Measurements from ENCODE around the gene RAB11FIP5. TPM values are rescaled to one million over a fixed set of nuclear protein-coding genes. Genes with fewer than 3 reads are reported as not detected.

The RAB11FIP5 gene
- total and polyA plus RNA-seq, 9 of the 15 experiments (the other 6 are each of a cell fraction or from before 2014, with no cell fraction given), result 1.7 to 14.4 (median 6.4) TPM

GRCh38 chr2:73063909-73064875, 48.6 kb downstream of the RAB11FIP5 start (continued):
- TF ChIP-seq ZNF609 (CRISPR knock-in tag; IDR thresholded peaks at IDR 0.05; ENCODE audit: borderline replicate concordance) (no peak), KAT2B (IDR thresholded peaks at IDR 0.05; ENCODE audit: low read depth, low read length) (no peak), ZBTB5 (IDR thresholded peaks at IDR 0.05) (no peak), ZC3H8 (IDR thresholded peaks at IDR 0.05) (no peak), ZNF121 (CRISPR knock-in tag; conservative IDR thresholded peaks at IDR 0.05) (no peak), XRCC5 (IDR thresholded peaks at IDR 0.05; ENCODE audit: low read depth, low read length) (no peak), ZNF316 (IDR thresholded peaks at IDR 0.05) (peak; percentile 100), EP400 (IDR thresholded peaks at IDR 0.05) (peak; percentile 28; the same call in 1 of the 2 replicates), PHB (CRISPR knock-in tag; IDR thresholded peaks at IDR 0.05) (no peak), ZNF354B (CRISPR knock-in tag; IDR thresholded peaks at IDR 0.05) (no peak), FIP1L1 (IDR thresholded peaks at IDR 0.05; ENCODE audit: low read depth, low read length, poor library complexity, severe bottlenecking) (no peak), STAT5B (CRISPR knock-in tag; IDR thresholded peaks at IDR 0.05) (no peak), IRF1 (CRISPR knock-in tag; IDR thresholded peaks at IDR 0.05; ENCODE audit: borderline replicate concordance) (no peak), RBM15 (IDR thresholded peaks at IDR 0.05; ENCODE audit: insufficient read depth, low read length) (no peak), KLF1 (tag; IDR thresholded peaks at IDR 0.05) (no peak), SRF (CRISPR knock-in tag; IDR thresholded peaks at IDR 0.05) (no peak; a peak in 1 of 4 replicates), ZNF133 (CRISPR knock-in tag; IDR thresholded peaks at IDR 0.05) (no peak), NFYB (IDR thresholded peaks at IDR 0.05; ENCODE audit: extremely low read depth, insufficient read length) (no peak), TFAP4 (CRISPR knock-in tag; IDR thresholded peaks at IDR 0.05; ENCODE audit: borderline replicate concordance) (0 out of 2 replicates have a peak, but pooled peaks have one; percentile 20), BDP1 (IDR thresholded peaks at IDR 0.05; ENCODE audit: insufficient read depth, insufficient read length) (no peak)
